HepG2 (cell line): ENCODE results near the gene DCUN1D3. TPM values are rescaled to one million over a fixed set of nuclear protein-coding genes. Genes with fewer than 3 reads are reported as not detected.

ENCODE experiments used
- ATAC-seq: fragments of 200-7000 bp; cut with Tn5 transposase; 3 replicates; pipeline ENCODE4 v1.9.1; 2020; ENCODE audit warnings: mild to moderate bottlenecking, moderate library complexity
- BruUV-seq: library from RNA; stranded (reverse); fragments of 400-500 nt; replicated peaks from 2 replicates; lab custom pipeline; 2021; lab: Mats Ljungman, UMichigan
- CTCF ChIA-PET: fragments of 300-600 bp; formaldehyde crosslinking; extraction: SDS; loops from one replicate; lab custom pipeline; 2021; ENCODE audit warnings: low total read pairs, inconsistent platforms, low intra/inter-chr PET ratio; lab: Yijun Ruan, JAX
- POLR2A ChIA-PET: fragments of 350-600 bp; sonication (Branson Sonifier 250); formaldehyde crosslinking; loops from one replicate; lab custom pipeline; 2020; ENCODE audit warnings: antibody characterized with exemption, inconsistent platforms; lab: Yijun Ruan, JAX
- DNase-seq: peaks from one replicate; pipeline ENCODE4 v3.0.0-alpha.2; 2015; ENCODE audit warnings: low spot score
- FAIRE-seq: peaks from 3 replicates; lab custom pipeline; 2011; peaks lifted over from hg19 to GRCh38; lab: Jason Lieb, UNC
- H2AFZ ChIP-seq: one replicate; pipeline ENCODE4 v1.6.1; 2011; ENCODE audit warnings: low read length, inconsistent platforms
- H3K27ac ChIP-seq: fragments of 300-600 bp; 3 replicates; pipeline ENCODE4 v1.8.0; 2011; ENCODE audit warnings: mixed run types, mild to moderate bottlenecking, mixed read lengths, low read length, inconsistent platforms; ENCODE audit not compliant: insufficient read depth; ENCODE audit errors: extremely low read length
- H3K27me3 ChIP-seq, 2 experiments: fragments of 200-600 bp in 1 of 2; 2 replicates in 1 of 2; 3 replicates in 1 of 2; pipeline versions ENCODE4 v1.6.0 to v1.8.0; 2011; ENCODE audit warnings: low read length in 2 of 2, mild to moderate bottlenecking in 2 of 2, moderate library complexity in 2 of 2, inconsistent platforms in 1 of 2; ENCODE audit not compliant: insufficient read depth in 2 of 2, control insufficient read depth in 1 of 2
- H3K36me3 ChIP-seq, 2 experiments: fragments of 200-600 bp in 1 of 2; replicated peaks in 1 of 2; 2 replicates in 1 of 2; 3 replicates in 1 of 2; pipeline versions ENCODE4 v1.5.1 to v1.8.0; 2011; ENCODE audit warnings: low read length in 2 of 2, inconsistent platforms in 1 of 2; ENCODE audit not compliant: insufficient read depth in 2 of 2, control insufficient read depth in 1 of 2
- H3K4me1 ChIP-seq: 2 replicates; pipeline ENCODE4 v1.5.1; 2012; ENCODE audit warnings: low read length, inconsistent platforms; ENCODE audit not compliant: insufficient read depth
- H3K4me2 ChIP-seq: 2 replicates; pipeline ENCODE4 v1.6.0; 2011; ENCODE audit warnings: low read depth, low read length, inconsistent platforms
- H3K4me3 ChIP-seq, 3 experiments: fragments of 200-600 bp in 1 of 3; sonication (generic), shearing (Covaris generic) in 1 of 3; replicated peaks in 1 of 3; 2 replicates each; pipeline ENCODE4 v1.5.1; 2011 to 2016; ENCODE audit warnings: low read length in 3 of 3, inconsistent platforms in 2 of 3, low read depth in 2 of 3, mild to moderate bottlenecking in 2 of 3, control low read depth in 1 of 3, mixed read lengths in 1 of 3; ENCODE audit not compliant: insufficient read depth in 1 of 3
- H3K79me2 ChIP-seq: one replicate; pipeline ENCODE4 v1.6.1; 2011; ENCODE audit warnings: low read length, inconsistent platforms; ENCODE audit not compliant: insufficient read depth
- H3K9ac ChIP-seq: 2 replicates; pipeline ENCODE4 v1.6.0; 2011; ENCODE audit warnings: mild to moderate bottlenecking, low read depth, low read length, inconsistent platforms; ENCODE audit not compliant: insufficient read depth
- H3K9me3 ChIP-seq: 2 replicates; pipeline ENCODE4 v1.5.1; 2012; ENCODE audit warnings: mild to moderate bottlenecking, low read length
- H4K20me1 ChIP-seq: 2 replicates; pipeline ENCODE4 v1.6.0; 2011; ENCODE audit warnings: inconsistent platforms, mild to moderate bottlenecking, low read length, moderate library complexity; ENCODE audit not compliant: insufficient read depth
- CEBPB ChIP-seq: IDR thresholded peaks from 2 replicates; pipeline ENCODE4 v1.6.1; 2011; ENCODE audit warnings: low read depth, low read length, improper control_type of control experiment, borderline replicate concordance
- CEBPG ChIP-seq: IDR thresholded peaks from 2 replicates; pipeline ENCODE4 v1.6.1; 2016
- FOSL2 ChIP-seq: sonication (generic); formaldehyde crosslinking; IDR thresholded peaks from 2 replicates; pipeline ENCODE4 v1.4.0; 2020; ENCODE audit warnings: missing genetic modification reagents
- HNF4A ChIP-seq: sonication (generic); formaldehyde crosslinking; IDR thresholded peaks from 2 replicates; pipeline ENCODE4 v1.4.0; 2020; ENCODE audit warnings: missing genetic modification reagents
- HNRNPK ChIP-seq: fragments of 200-400 bp; formaldehyde crosslinking; IDR thresholded peaks from 2 replicates; pipeline ENCODE4 v1.6.1; 2018; ENCODE audit warnings: low read length, low read depth, moderate library complexity, mild to moderate bottlenecking; ENCODE audit not compliant: poor library complexity, severe bottlenecking
- JUNB ChIP-seq: sonication (generic); formaldehyde crosslinking; IDR thresholded peaks from 2 replicates; pipeline ENCODE4 v1.8.0; 2022; ENCODE audit warnings: missing genetic modification reagents, mild to moderate bottlenecking, borderline replicate concordance
- NCOA2 ChIP-seq: sonication (generic); formaldehyde crosslinking; IDR thresholded peaks from 2 replicates; pipeline ENCODE4 v1.8.0; 2022; ENCODE audit warnings: inconsistent platforms
- NR2C2 ChIP-seq: sonication (generic); formaldehyde crosslinking; IDR thresholded peaks from 2 replicates; pipeline ENCODE4 v1.4.0; 2020; ENCODE audit warnings: missing genetic modification reagents, mild to moderate bottlenecking, moderate library complexity, borderline replicate concordance
- PBX3 ChIP-seq: sonication (generic); formaldehyde crosslinking; IDR thresholded peaks from 2 replicates; pipeline ENCODE4 v1.8.1; 2023; ENCODE audit warnings: missing genetic modification reagents, inconsistent platforms, borderline replicate concordance
- PRPF4 ChIP-seq: fragments of 200-400 bp; formaldehyde crosslinking; IDR thresholded peaks from 2 replicates; pipeline ENCODE4 v1.6.1; 2016; ENCODE audit warnings: low read length, low read depth; ENCODE audit not compliant: poor library complexity, severe bottlenecking
- SKI ChIP-seq: fragments of 450-650 bp; IDR thresholded peaks from one replicate; pipeline ENCODE4 v1.6.1; 2018; ENCODE audit warnings: mild to moderate bottlenecking; ENCODE audit not compliant: partially characterized antibody
- SNAI1 ChIP-seq: sonication (generic); formaldehyde crosslinking; IDR thresholded peaks from 2 replicates; pipeline ENCODE4 v1.5.0; 2020; ENCODE audit warnings: mild to moderate bottlenecking, missing genetic modification reagents, borderline replicate concordance
- ZNF234 ChIP-seq: sonication (generic); formaldehyde crosslinking; conservative IDR thresholded peaks from 2 replicates; pipeline ENCODE4 v1.5.1; 2020; ENCODE audit warnings: mild to moderate bottlenecking, missing genetic modification reagents
- ZNF431 ChIP-seq: sonication (generic); formaldehyde crosslinking; IDR thresholded peaks from 2 replicates; pipeline ENCODE4 v1.9.0; 2022; ENCODE audit warnings: missing genetic modification reagents, low read depth, mild to moderate bottlenecking, borderline replicate concordance
- ZNF749 ChIP-seq: sonication (generic); formaldehyde crosslinking; IDR thresholded peaks from 2 replicates; pipeline ENCODE4 v1.8.0; 2022; ENCODE audit warnings: mild to moderate bottlenecking, missing genetic modification reagents, moderate library complexity, borderline replicate concordance
- ZSCAN22 ChIP-seq: sonication (generic); formaldehyde crosslinking; IDR thresholded peaks from 2 replicates; pipeline ENCODE4 v1.4.0; 2020; ENCODE audit warnings: mild to moderate bottlenecking, missing genetic modification reagents
- WGBS: methylation state at CpG from one replicate; pipeline ENCODE4 v1.1.6; 2017; ENCODE audit warnings: low lambda C conversion rate; 5-methylcytosine and 5-hydroxymethylcytosine counted together
- in situ Hi-C: cut with HindIII; loops from 2 replicates; pipeline ENCODE4 v1.10.0; 2017; ENCODE audit warnings: low pct_unique_long_range_greater_than_20kb; ENCODE audit not compliant: extremely low pct_ligation_motif_present
- intact Hi-C: fragments of 100-400 bp; cut with micrococcal nuclease; formaldehyde crosslinking; loops from one replicate; pipeline ENCODE4 v1.10.0; 2022; ENCODE audit not compliant: unreplicated experiment
- polyA plus RNA-seq, 8 experiments: library from polyadenylated mRNA; depleted of rRNA in 3 of 8; stranded (reverse) in 7 of 8; unstranded in 1 of 8; fragments of >200 nt; fragmentation: Illumina TruSeq in 4 of 8; extraction: Trizol in 4 of 8; gene quantifications; 2 replicates each; pipeline versions ENCODE4 v1.2.1 to v1.2.3, GENCODE V29; 2011 to 2016; ENCODE audit warnings: low read depth in 4 of 8, missing spikeins in 1 of 8, mixed read lengths in 1 of 8; ENCODE audit not compliant: insufficient read depth in 1 of 8
- total RNA-seq, 5 experiments: library from RNA; depleted of rRNA; stranded (reverse); fragments of >200 nt; fragmentation: Illumina TruSeq; extraction: Trizol; gene quantifications; 2 replicates each; pipeline ENCODE4 v1.2.3, GENCODE V29; 2016; ENCODE audit warnings: low read depth in 1 of 5
- TF ChIP-seq, protein P1 (sequence below): sonication (generic); formaldehyde crosslinking; IDR thresholded peaks from 2 replicates; pipeline ENCODE4 v1.5.1; 2020; ENCODE audit warnings: mild to moderate bottlenecking, missing genetic modification reagents
- TF ChIP-seq, protein P2 (sequence below): IDR thresholded peaks from 2 replicates; pipeline ENCODE4 v1.6.1; 2016; ENCODE audit warnings: low read depth, borderline replicate concordance

DCUN1D3 gene
- total and polyA plus RNA-seq, 2 of the 13 experiments (the other 11 are each of a cell fraction or from before 2014, with no cell fraction given) = 5.0 to 19.3 TPM

- TF ChIP-seq, protein P1, sequence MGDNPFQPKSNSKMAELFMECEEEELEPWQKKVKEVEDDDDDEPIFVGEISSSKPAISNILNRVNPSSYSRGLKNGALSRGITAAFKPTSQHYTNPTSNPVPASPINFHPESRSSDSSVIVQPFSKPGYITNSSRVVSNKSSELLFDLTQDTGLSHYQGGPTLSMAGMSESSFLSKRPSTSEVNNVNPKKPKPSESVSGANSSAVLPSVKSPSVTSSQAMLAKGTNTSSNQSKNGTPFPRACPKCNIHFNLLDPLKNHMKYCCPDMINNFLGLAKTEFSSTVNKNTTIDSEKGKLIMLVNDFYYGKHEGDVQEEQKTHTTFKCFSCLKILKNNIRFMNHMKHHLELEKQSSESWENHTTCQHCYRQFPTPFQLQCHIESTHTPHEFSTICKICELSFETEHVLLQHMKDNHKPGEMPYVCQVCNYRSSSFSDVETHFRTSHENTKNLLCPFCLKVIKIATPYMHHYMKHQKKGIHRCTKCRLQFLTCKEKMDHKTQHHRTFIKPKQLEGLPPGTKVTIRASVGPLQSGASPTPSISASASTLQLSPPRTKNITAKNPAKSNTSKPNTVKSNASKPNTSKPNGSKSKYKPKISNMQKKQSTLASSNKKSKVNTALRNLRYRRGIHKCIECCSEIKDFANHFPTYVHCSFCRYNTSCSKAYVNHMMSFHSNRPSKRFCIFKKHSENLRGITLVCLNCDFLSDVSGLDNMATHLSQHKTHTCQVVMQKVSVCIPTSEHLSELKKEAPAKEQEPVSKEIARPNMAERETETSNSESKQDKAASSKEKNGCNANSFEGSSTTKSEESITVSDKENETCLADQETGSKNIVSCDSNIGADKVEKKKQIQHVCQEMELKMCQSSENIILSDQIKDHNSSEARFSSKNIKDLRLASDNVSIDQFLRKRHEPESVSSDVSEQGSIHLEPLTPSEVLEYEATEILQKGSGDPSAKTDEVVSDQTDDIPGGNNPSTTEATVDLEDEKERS (CRISPR knock-in tag) = no peak
- TF ChIP-seq ZNF234 (CRISPR knock-in tag) (no peak), NCOA2 (CRISPR knock-in tag) (0 out of 2 replicates have a peak, but pooled peaks have one; percentile 35), ZNF431 (no peak), HNRNPK (no peak), ZNF749 (CRISPR knock-in tag) (no peak), ZSCAN22 (CRISPR knock-in tag) (no peak)
- TF ChIP-seq, all 625 proteins: peak for 13
These were observed 2.8 kb downstream of the DCUN1D3 start (continued) for GRCh38 chr16:20897253-20897897.

- Histone ChIP-seq H3K9ac (no peak overlapping the region), H3K79me2 (peaks cover 96% of the 10 kb centered on the region), H3K27me3 (no peaks in the 10 kb centered on the region; a peak in 1 of 5 replicates), H3K27ac (peak overlapping the region; percentile 19), H3K4me1 (peaks cover 74% of the 10 kb centered on the region), H2AFZ (no peak overlapping the region), H3K9me3 (no peaks in the 10 kb centered on the region), H3K4me3 (no peak overlapping the region), H3K4me2 (no peak overlapping the region), H4K20me1 (peaks cover 9% of the 10 kb centered on the region; the same call in 1 of the 2 replicates), H3K36me3 (peaks cover 13 to 43% of the 10 kb centered on the region in 2 experiments)
- WGBS = 52% methylated on average over 2 of the region's 2 CpGs
- no TSS peak for BruUV-seq
- DNase-seq = peak; percentile 46
- ChIA-PET CTCF (no interaction called here), POLR2A (interaction anchor here (0.6 to 0.9 kb wide), 3 partner anchors 14 to 1468 kb away, joined by 3 to 5 read pairs (median 5); no protein-coding TSS in a partner anchor)
- no peak for FAIRE-seq
- in situ Hi-C loops (no loop called here), intact Hi-C loops (no loop called here)
- peak; percentile 78 for ATAC-seq
- TF ChIP-seq FOSL2 = peak; percentile 22; the same call in 1 of the 2 replicates
- peak; percentile 73 for TF ChIP-seq CEBPG
- TF ChIP-seq, protein P2, sequence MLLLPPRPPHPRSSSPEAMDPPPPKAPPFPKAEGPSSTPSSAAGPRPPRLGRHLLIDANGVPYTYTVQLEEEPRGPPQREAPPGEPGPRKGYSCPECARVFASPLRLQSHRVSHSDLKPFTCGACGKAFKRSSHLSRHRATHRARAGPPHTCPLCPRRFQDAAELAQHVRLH (CRISPR knock-in tag) = no peak
- TF ChIP-seq PRPF4 = no peak
- peak; percentile 59 for TF ChIP-seq SKI
- TF ChIP-seq JUNB = no peak
- no peak for TF ChIP-seq PBX3
- TF ChIP-seq CEBPB = peak; percentile 95
- peak; percentile 38; the same call in 1 of the 2 replicates for TF ChIP-seq NR2C2 (CRISPR knock-in tag)
- TF ChIP-seq HNF4A = peak; percentile 77
- TF ChIP-seq SNAI1 (CRISPR knock-in tag) = no peak
These were observed 5.8 kb downstream of the DCUN1D3 start for GRCh38 chr16:20894388-20894787.
